GM19351 (cell line): ENCODE results near the gene THADA.
A peak's percentile ranks its signal among the peaks of the same experiment; 100 is the strongest.

Experiments used
- ATAC-seq: cut with Tn5 transposase; IDR thresholded peaks from one replicate; pipeline ENCODE4 v1.9.1; 2021; ENCODE audit warnings: mild to moderate bottlenecking, moderate library complexity; ENCODE audit not compliant: unreplicated experiment

Gene THADA

DNA sequence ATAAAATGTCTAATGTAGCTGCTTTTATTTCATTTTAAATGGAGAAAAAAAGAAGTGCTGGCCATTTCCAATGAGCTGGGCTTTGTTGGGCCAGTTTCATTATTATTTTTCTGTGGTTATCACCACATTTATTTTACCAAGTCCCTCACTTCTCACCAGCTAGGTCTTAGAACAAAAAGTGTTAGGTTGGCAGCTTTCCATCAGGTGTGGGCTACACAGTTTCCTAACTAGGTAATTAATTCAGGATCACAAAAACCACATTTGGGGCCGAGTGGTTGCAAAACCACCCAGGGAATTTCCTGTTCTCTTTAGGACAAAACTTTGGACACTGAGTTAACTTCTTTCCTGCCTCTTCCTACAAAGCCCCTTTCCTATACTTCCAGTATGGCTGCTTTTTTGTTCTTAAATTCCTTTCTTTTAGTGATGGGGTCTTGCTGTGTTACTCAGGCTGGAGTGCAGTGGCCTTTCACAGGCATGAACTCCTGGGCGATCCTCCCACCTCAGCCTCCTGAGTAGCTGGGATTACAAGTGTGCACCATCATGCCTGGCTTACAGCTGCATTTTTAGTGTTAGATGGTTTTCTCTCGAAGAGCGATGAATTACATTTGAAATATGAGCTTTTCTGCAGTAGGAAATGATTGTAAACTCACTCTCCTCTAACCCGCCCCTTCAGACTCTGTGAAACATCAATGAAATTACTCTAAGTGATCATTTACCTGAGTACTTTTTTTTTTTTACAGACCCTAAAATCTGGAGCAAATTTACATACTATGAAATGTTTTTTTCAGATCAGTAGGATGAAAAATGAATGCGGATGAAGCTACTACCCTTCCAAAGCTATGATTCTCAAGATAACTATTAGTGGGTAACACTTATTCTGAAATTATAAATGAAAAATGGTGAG, 366.8 kb downstream of the THADA start:
- ATAC-seq, result no peak

DNA sequence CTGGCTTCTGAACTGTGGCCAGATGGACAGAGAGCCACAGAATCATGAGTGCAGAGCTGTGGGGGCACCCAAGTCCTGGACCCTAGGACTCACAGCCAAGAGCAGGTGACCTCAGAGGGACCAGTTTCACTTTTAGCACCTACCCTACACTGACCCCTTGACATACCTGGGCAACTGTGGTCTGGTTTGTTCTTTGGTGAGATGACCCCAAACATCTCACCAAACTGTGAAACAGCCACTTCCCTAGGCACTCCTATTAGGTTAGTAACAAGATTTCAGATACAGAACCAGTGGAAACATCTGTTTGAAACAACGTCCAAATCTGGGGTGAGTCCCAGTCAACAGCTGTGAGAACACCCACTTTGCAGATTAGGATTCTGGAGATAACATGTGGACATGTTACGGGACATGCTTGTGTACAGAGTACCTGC, 367.5 kb downstream of the THADA start:
- no peak for ATAC-seq

DNA sequence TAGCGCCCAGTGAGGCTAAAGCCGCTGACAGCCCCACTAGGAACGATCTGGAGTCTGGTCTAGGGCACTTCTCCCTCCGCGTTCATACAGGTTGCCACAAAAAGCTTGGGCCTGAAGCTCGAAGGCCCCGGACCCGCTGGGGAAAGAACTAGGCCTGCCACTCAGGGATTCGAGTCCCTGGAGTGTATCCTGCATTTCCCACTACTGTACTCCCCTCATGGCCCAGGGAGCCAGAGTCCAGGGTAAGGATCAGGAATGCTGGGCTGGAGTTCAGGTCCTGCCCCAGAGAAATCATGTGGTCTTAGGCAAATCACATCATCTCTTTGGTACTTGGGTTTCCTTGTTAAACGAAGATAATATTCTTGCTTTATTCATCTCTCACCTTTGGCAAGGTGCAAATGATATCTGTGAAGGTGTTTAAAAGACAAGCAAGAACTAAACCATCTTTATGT, 368.0 kb downstream of the THADA start:
- ATAC-seq, result no peak

- ATAC-seq, result peak; percentile 17
These were observed 368.6 kb downstream of the THADA start for GRCh38 chr2:43226955-43227829.

GRCh38 chr2:43226558-43226954, 369.3 kb downstream of the THADA start, which contains the start of gene ZFP36L2:
TSS of gene ZFP36L2 (minus strand) at chr2:43226606. CDS start at chr2:43226315, 291 bp downstream.
- peak; percentile 50 for ATAC-seq

DNA sequence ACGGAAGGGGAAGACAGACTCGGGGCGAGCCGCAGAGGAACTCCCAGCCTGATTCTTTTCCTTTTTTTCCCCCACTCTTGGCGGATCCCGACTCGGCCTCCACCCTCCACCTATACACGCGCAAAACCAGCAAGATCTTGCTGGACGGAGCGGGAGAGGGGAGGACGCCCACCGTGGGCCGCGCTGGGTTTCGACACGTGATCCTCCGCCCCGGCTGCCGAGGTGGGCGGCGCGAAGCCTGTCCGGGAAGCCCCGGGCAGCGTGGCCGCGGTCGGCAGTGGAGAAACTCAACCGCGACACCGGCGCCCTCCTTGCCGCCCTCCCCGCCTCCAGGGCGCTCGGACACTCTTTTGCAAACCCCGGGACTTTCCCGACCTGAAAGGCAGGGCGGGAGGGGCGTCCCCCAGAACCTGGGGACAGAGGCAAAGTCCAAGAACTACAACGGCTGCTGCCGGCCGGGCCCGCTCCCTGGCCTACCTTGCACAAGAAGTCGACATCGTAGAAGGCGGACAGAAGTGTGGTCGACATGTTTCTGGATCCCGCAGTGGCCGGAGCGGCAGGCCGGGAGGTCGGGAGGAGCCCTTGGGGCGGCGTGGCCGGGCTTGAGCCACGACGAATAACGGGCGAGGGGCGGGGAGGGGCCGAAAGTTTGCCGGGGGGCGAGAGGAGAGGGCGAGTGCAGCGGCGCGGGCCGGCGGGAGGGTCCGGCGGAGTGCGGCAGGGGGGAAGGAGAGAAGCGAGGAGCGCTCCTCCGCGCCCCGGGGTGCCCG, 369.9 kb downstream of the THADA start:
- peak; percentile 30 for ATAC-seq

DNA sequence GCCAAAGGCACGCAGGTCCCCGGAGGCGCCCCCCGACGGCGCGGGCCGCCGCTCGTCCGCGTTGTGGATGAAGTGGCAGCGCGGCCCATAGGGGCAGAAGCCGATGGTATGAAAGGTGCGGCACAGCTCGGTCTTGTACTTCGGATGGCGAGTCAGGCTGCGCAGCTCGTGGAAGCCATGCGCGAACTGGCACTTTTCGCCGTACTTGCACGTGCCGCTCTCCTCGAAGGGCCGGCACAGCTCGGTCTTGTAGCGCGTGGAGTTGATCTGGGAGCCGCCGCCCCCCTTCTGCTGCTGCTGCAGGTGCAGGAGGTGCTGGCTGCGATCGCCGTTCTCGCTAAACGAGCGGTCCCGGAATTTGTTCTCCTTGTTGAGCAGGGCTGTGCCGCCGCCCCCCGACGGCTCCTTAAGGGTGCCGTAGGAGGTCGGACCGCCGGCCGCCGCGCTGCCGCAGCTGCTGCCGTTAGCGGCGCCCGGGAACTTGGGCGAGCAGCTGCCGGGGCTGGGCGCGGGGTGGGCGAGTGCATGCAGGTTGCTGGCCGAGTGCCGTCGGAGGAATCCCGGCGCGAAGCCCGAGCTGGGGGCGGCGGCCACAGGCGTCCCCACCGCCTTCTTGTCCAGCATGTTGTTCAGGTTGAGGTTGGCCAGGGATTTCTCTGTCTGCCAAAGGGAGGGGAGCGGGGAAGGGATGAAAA, 370.6 kb downstream of the THADA start:
- no peak for ATAC-seq

GRCh38 chr2:43224571-43225092, 371.2 kb downstream of the THADA start:
- no peak for ATAC-seq

GRCh38 chr2:43224131-43224570, 371.7 kb downstream of the THADA start:
- ATAC-seq, result no peak

- no peak for ATAC-seq
These were observed 372.3 kb downstream of the THADA start for GRCh38 chr2:43223521-43224001.

DNA sequence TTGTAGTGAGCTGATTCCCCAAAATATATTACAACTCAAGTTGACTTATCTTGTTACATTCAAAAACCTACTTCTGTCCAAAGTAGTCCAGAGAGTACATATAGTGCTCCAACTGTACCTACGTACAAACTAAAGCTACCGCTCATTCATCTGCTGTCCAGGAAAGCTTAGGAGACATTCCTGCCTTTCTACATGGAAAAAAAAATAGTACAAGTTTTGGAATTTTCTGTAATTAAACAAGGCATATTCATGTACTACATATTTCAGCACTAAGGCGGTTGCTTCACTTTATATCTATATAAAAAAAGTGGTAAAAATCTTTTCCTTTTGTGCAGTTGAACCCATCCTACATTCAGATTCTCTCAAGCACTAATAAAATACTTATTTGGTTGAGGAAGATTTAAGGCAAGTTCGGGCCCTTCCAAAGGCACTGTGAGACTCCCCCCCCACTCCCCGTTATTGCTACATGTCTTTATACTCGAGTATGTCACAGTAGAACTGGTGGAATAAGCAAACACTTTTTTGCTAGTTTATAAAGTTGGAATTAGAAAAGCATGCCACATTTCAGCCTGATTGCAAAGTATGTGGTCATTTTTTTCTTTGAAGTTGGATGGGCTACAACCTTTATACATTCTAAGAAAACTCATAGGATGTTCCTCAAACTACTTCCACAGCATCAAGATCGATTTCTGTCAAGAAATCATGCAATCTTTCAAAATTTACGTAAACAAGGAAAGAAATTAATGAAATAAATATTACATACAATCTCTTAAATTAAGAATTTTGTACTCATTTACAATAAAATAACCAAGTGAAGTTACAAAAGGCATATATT, 373.1 kb downstream of the THADA start:
- ATAC-seq, result no peak

DNA sequence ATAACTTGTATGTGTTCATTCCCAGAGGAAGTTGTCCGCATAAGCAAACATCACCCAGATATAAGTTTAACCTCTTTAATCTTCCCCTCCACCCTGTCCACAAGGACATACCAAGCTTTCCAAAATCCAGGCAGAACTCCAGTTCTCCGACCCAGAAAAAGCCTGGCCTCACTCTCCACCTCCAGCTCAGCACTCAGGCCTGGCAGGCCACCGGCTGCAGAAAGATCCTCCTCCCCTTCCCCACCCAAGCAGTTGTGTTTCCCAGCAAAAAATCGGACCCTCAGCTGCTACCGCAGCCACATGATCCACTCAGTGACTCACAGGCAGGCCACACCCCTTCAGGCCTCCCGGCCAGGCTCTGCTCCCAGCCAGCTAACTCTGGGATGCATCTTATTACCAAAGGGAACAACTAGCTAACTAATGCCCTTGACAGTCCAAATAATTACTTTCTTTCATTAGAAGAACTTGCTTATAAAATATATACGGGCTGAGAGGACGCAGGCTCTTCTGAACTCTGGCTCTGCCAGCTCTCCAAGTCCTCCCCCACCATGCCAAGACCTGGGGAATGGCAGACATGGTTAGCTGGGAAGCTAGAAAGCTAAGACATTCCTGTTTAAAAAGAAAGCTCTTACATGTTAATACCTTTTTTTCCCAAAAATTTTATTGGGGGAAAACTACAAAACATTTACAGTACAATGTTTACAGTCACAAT, 373.9 kb downstream of the THADA start:
- ATAC-seq, result no peak

- no peak for ATAC-seq
These were observed 374.6 kb downstream of the THADA start for GRCh38 chr2:43221124-43221762.

- no peak for ATAC-seq
These were observed 375.1 kb downstream of the THADA start for GRCh38 chr2:43220760-43221123.

DNA sequence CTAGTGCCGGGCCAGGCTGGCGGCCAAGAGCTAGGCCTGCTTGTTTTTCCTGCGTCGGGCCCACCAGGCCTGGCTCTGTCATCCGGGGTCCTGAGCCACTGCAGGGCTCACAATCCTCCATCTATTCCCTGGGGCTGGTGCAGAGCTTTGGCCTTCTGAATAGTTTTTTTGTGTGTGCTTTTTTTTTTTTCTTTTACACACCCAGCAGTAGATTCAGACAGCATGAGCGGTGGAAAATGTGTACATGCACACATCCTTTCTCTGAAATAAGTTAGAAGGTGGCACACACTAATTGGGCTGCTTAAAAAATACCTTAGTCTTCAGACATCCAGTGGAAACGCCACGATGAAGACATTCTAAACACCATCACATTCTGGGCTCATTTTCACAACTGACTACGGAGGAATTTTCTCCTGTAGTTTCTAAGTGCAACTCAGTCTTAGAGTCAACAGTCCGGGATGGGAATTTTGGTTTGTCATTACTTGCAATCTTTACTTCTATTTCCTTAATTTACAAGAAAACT, 375.5 kb downstream of the THADA start:
- ATAC-seq, result no peak

DNA sequence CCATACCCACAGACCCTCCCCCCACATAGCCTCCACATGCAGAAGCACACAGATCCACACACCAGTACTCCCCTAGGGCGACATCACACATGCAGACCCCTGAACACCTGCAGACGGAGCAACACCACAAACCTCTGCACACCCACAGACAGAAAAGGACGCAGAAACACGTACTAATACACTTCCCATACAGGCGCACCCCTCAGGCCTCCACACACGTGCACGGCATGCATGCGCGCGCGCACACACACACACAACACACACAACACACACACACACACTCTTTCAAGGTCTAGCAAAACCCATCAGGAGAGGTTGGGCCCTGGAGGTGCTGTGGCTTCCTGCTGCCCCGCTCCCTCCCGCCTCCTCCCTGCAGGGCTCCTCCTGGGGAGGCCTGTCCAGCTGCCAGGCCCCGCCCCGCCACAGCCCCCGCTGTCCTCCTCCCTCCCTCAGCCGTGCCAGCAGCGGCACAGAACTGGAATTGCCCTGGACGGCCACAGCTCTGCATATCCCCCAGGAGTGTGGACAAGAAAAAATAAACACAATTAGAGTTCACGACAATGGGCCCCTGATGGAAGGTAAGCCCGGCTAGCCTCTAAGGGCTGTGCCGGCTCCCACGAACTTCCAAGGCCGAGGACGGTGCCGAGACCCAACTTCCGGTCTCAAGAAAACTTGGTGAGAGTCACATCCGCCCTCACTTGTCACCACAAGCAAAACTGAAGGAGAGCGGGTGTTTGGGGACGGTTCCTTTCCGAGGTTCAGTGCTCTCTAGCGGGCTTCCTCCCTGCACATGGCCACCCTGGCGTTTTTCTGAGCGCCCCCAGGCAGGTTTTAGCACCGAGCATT, 376.2 kb downstream of the THADA start:
- peak; percentile 59 for ATAC-seq
